Activated T-helper 1 cell treated with Interleukin-2 at 50 U/mL for 16 hours (primary cell): ENCODE results near the gene DCTN2.
"Not testable (repeated sequence)": the region's sequence is repeated elsewhere in the genome, so short reads cannot be mapped to it uniquely, and the experiment has no call there.

Source experiments
- DNase-seq: peaks from one replicate; pipeline ENCODE4 v3.0.0-alpha.2; 2020; ENCODE audit warnings: low read depth

The DCTN2 gene

GRCh38 chr12:57546438-57547287 lies at the start of gene DCTN2:
Gene DCTN2 (minus strand): TSS chr12:57547192. CDS start chr12:57547063, 129 bp downstream.
- peak; percentile 85 for DNase-seq

GRCh38 chr12:57593187-57593586 lies 46.2 kb upstream of the DCTN2 start:
- DNase-seq: no peak

- DNase-seq: no peak
Observed at GRCh38 chr12:57592551-57593165, 45.7 kb upstream of the DCTN2 start.

- no peak for DNase-seq
Observed at GRCh38 chr12:57591782-57592325, 44.9 kb upstream of the DCTN2 start.

GRCh38 chr12:57590864-57591781 lies 44.1 kb upstream of the DCTN2 start, which contains the start of gene PIP4K2C:
Gene PIP4K2C (plus strand): TSS chr12:57591192. CDS start chr12:57591290, 98 bp downstream.
- DNase-seq: peak; percentile 73

DNA sequence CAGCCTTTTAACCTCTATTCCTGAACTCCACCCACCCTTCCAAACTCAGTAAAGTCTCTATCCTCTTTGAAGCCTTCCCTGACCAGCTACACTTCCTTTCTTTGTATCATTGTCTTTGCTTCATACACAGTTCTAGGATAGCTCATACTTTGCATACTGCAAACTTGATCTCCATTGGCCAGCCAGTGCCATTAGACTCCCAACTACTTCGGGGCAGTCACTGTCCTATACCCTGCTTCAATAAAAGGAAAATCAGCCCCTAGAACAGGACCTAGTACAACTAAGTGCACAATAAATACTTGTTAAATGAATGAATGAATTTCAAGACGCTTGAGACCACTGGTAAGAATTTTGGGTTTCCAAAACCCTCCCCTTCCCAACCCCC lies 43.5 kb upstream of the DCTN2 start:
- DNase-seq: no peak

GRCh38 chr12:57588951-57589610 lies 42.1 kb upstream of the DCTN2 start:
- not testable (repeated sequence) for DNase-seq

GRCh38 chr12:57586832-57587429 lies 39.9 kb upstream of the DCTN2 start:
- DNase-seq: no peak

- no peak for DNase-seq
Observed at GRCh38 chr12:57586128-57586527, 39.1 kb upstream of the DCTN2 start.

GRCh38 chr12:57585156-57585555 lies 38.2 kb upstream of the DCTN2 start:
- no peak for DNase-seq

- no peak for DNase-seq
Observed at GRCh38 chr12:57584690-57585089, 37.7 kb upstream of the DCTN2 start.

GRCh38 chr12:57584050-57584449 lies 37.1 kb upstream of the DCTN2 start:
- no peak for DNase-seq

DNA sequence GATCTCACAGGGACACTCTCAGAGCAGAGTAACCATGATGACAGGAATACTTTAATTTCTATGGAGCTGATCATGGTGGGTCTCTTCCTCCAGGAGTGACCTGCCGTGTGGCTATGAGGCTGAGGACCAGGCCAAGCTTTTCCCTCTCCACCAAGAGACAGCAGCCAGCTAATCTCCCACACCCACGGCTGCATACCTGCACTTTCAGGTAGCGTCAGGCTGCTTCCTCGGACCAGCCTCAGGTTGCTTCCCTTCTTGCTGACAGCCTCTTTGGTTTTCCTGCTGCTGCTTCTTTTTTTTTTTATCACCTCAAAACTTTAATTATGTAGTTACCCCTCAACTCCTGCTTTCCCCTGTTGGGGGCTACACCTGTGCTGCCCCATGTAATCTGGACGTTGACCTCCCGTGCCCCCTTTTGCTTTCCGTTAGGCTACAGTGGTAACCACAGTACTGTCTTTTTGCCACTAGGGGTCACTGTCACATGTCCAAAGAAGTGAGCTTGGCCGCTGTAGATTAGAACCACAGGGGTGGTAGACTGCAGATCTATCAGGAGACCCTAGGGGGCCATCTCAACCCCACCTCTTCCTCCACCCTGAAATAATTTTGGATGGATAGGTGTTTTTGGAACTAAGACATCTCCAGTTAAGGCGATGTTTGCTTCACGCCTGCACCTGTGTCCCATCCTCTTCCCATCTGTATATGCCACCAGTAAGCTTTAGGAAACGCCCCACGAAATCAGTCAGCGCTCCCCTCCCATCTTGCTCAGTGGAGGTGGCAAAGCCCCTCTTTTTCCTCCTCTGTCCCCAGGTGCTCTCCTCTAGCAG lies 36.2 kb upstream of the DCTN2 start:
- DNase-seq: peak; percentile 37

DNA sequence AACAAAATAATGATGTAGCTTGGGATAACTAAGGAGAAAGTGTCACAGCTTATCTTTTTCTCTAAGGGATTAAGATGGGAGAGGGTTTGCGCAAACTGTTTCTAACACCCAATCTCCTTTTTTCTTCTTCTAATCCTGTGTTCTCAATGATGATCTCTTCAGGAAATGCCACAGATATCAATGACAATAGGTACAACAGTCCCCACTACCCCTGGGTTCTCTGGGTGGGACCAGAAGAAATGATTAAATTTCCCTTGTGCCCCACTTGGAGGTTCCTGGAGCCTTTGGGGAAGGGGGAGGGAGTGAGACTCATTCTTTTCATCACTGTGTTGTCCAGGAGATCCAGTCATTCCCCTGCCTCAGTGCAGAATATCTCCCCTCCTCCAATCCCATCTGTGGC lies 35.4 kb upstream of the DCTN2 start:
- DNase-seq: no peak

GRCh38 chr12:57581802-57582201 lies 34.8 kb upstream of the DCTN2 start:
- no peak for DNase-seq

DNA sequence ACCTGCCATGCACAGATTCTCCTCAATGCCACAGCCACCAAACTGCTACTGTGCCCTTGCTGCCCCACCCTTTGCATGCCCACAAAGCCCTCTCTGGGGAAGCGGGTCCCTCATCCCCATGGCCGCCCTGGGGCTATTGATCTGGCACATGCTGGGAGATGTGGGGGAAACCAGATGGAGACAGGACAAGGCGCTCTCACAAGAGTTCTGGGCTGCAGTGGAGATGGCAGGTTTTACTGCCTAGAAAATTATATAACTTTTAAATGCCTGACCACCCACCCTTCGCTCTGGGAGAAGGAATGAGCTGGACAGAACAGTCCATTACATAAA lies 33.4 kb upstream of the DCTN2 start:
- DNase-seq: no peak

- no peak for DNase-seq
Observed at GRCh38 chr12:57579677-57580465, 32.9 kb upstream of the DCTN2 start.

DNA sequence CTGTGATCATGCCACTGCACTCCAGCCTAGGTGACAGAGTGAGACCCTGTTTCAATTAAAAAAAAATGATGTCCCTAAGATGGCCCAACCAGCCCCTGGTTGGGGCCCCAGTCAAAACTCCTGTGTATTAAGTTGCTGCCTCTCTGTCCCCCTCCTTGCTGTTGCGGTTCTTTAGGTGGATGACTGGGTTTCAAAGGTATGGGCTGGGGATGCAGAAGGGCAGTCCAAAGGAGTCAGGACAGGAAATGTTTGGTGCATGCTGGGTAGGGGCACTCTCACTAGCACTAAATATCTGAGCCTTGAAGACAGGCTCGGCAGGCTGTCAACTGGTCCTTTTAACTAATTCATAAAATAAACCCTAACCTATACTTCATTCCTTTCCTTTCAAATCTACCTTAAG lies 32.0 kb upstream of the DCTN2 start:
- DNase-seq: no peak

GRCh38 chr12:57577981-57578758 lies 31.2 kb upstream of the DCTN2 start:
- no peak for DNase-seq
